SIG-M5 (cell line): ENCODE results near the gene SEMA4D.

ENCODE experiments used
- DNase-seq: peaks from one replicate; lab custom pipeline; 2025; lab: John Stamatoyannopoulos, UW

Gene SEMA4D, protein sequence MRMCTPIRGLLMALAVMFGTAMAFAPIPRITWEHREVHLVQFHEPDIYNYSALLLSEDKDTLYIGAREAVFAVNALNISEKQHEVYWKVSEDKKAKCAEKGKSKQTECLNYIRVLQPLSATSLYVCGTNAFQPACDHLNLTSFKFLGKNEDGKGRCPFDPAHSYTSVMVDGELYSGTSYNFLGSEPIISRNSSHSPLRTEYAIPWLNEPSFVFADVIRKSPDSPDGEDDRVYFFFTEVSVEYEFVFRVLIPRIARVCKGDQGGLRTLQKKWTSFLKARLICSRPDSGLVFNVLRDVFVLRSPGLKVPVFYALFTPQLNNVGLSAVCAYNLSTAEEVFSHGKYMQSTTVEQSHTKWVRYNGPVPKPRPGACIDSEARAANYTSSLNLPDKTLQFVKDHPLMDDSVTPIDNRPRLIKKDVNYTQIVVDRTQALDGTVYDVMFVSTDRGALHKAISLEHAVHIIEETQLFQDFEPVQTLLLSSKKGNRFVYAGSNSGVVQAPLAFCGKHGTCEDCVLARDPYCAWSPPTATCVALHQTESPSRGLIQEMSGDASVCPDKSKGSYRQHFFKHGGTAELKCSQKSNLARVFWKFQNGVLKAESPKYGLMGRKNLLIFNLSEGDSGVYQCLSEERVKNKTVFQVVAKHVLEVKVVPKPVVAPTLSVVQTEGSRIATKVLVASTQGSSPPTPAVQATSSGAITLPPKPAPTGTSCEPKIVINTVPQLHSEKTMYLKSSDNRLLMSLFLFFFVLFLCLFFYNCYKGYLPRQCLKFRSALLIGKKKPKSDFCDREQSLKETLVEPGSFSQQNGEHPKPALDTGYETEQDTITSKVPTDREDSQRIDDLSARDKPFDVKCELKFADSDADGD

GRCh38 chr9:89497978-89498851, at the start of gene SEMA4D:
Gene SEMA4D (minus strand): TSS chr9:89498113. CDS start chr9:89405456, 92,657 bp downstream.
- no peak for DNase-seq

DNA sequence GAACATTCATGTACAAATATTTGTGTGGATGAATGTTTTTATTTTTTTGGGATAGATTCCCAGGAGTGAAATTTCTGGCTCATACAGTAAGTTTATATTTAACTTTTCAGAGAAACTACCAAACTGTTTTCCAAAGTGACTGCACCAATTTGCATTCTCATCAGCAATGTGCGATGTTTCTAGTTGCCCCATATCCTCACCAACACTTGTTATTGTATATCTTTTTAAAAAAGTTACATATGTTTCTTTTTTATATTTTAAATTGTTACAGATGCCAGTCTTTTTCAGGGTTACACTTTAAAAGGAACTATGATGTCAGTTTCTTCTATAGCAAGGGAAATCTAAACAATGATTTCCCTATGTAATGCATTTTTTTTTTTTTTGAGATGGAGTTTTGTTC, 49.1 kb upstream of the SEMA4D start:
- DNase-seq = no peak

- no peak for DNase-seq
Observed at GRCh38 chr9:89544279-89544661, 46.4 kb upstream of the SEMA4D start.

GRCh38 chr9:89543621-89544278, 45.8 kb upstream of the SEMA4D start:
- no peak for DNase-seq

- DNase-seq = no peak
Observed at GRCh38 chr9:89543111-89543510, 45.2 kb upstream of the SEMA4D start.

- no peak for DNase-seq
Observed at GRCh38 chr9:89542401-89543021, 44.6 kb upstream of the SEMA4D start.

- DNase-seq = no peak
Observed at GRCh38 chr9:89541798-89542197, 43.9 kb upstream of the SEMA4D start.

DNA sequence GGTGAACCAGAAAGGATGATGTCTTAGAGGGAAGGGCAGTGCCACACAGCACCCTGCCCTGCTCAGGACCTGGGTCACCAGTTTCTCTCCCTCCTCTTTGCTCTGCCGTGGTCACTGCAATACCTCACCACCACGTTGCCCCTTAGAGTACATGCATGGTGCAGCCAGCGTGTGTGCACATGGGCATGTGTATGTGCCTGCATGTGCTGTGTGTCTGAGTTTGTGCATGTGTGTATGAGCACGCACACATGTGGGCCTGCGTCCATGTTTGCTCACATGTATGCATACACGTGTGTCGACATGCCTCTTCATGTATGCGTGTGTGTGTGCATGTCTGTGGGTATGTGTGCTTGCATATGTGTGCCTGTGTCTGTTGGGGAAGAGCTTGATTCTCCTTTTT, 41.5 kb upstream of the SEMA4D start:
- no peak for DNase-seq

DNA sequence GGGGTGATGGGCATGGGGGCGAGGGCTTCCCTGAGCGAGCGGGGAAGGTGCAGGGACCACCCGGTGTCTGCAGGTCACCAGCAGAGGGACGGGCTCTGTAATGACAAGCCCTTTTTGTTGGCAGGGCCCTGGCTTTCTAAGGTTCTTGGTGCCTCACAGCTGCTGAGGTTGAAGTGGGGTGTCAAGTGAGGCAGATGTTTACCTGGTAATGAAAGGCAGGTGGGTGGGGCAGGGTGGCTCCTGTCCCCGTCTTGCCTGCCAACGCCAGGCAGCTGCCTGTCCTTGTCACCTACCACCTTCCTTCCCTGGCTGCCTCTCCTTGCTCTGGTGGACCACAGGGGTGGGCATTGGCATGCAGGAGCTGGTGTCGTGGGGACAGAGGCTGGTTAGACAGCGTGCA, 41.0 kb upstream of the SEMA4D start:
- no peak for DNase-seq

- DNase-seq = no peak
Observed at GRCh38 chr9:89537166-89537565, 39.3 kb upstream of the SEMA4D start.

- DNase-seq = no peak
Observed at GRCh38 chr9:89536600-89536999, 38.7 kb upstream of the SEMA4D start.

- no peak for DNase-seq
Observed at GRCh38 chr9:89536145-89536574, 38.2 kb upstream of the SEMA4D start.

DNA sequence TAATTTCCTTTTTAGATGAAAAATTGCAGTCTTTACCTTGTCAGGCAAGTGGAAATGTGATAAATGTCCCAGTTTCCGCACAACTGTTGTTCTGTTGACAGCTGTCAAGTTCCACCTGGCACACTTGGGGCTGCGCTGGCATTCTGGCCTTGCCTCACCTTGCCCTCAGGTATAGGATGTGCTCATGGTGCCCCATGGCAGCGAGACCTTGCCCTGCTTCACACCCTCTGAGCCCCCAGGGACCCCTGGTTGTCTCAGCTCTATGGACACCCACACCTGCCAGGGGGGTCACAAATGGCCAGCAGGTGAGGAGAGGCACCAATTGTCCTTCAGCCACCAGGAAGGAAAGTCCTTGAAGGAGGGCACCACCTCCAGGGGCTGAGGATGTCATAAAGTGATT, 37.5 kb upstream of the SEMA4D start:
- no peak for DNase-seq

- DNase-seq = no peak
Observed at GRCh38 chr9:89534515-89535287, 36.8 kb upstream of the SEMA4D start.

DNA sequence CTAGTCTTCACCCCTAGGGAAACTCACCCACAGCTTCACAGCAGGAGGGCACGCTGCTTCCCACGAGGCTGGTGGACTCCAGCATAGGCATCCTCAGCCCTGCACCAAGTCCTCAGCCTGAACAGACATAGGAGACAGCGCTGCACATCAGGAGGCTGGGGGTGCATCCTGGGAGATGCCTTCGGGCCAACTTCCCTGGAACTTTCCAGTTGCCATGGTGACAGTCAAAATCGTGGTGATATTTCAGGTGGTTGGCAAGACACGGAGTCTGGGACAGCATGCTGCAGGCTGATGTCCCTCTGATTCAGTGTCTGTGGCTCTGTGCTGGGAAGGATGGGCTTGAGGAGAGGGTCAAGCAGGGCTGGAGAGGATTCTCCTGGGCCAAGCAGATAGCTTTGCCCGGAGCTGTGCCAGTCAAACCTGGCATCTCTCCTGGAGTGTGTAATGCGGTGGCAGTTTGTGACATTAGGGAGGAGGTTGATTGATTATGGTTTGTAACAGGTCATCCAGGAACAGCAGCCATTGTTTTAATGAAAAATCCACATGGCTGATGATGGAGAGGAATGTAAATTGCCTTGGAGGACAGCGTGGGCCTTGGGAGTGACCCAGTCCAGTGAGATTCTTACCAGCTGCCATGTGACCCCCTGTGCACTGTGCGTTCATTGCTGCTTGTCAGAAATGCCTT, 35.6 kb upstream of the SEMA4D start:
- no peak for DNase-seq

DNA sequence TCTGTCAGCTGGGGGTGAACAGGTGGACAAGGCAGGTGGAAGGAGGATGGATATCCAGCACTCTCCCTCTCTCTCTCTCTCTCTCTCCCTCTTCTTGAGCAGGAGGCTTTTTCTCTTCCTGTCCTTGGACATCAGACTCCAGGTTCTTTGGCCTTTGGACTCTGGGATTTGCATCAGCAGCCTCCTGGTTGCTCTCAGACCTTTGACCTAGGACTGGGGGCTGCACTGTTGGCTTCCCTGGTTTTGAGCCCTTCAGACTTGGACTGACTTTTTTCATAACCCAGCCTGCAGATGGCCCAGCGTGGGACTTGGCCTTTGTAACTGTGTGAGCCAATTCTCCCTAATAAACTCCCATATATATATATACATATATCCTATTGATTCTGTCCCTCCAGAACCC, 35.0 kb upstream of the SEMA4D start:
- DNase-seq = no peak

DNA sequence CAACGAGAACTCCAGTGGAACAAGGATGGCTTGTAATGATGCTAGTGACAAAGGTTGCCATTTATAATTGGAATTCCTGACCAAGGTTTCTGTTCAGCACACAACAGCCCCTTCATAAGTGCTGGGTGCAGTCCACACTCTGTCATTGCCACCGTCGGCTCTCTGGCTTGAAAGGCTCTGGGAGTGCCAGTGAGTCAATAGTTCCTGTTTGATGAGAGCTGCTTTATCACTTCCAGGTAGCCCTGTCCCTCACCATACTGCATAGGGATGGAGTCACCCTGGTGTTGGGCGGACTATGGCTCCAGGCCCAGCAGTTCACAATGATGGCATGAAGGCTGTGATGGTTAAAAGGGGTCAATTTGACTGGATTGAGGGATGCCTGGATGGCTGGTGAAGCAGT, 34.6 kb upstream of the SEMA4D start:
- no peak for DNase-seq

DNA sequence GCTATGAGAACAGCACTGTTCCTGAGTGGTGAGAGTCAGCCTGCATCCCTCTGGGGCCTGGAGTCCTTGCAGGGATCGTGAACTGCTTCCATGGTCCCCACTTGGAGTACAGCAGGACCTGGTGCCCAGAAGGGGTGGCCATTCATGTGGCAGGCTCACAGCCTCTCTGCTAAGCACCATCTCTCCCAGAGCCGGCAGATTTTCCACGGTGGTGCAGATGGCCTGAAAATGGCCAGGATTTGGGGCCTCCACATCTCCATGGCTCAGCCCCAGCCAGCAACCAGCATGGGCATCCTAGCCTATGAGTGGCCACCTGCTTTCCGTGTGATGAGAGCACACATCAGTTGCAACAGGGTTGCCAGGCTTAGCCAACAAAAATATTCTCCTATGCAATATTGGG, 33.9 kb upstream of the SEMA4D start:
- no peak for DNase-seq

DNA sequence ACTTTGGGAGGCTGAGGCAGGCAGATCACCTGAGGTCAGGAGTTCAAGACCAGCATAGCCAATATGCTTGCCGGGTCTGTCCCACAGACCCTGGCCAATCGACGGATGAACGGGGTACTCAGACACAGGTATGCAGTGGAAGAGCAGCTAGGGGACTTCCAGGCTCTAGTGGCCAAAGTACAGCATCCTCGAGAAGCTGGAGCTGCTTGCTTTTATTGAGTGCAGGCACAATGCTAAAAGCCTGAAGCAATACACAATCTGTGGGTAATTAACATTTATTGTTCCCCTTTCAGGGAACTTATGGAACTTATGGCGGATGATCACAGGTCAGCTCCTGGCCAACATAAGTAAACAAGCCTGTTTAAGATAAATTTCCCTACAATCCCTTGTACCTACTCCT, 32.8 kb upstream of the SEMA4D start:
- no peak for DNase-seq
